GM18502 (cell line): Measurements from ENCODE around the gene PRF1.
"Not testable (repeated sequence)": the region's sequence is repeated elsewhere in the genome, so short reads cannot be mapped to it uniquely, and the experiment has no call there.

Experiments used
- ATAC-seq: cut with Tn5 transposase; IDR thresholded peaks from one replicate; pipeline ENCODE4 v1.9.1; 2021; ENCODE audit warnings: mild to moderate bottlenecking; ENCODE audit not compliant: unreplicated experiment, poor library complexity

PRF1 gene

GRCh38 chr10:70618663-70619062 lies 16.1 kb upstream of the PRF1 start:
- no peak for ATAC-seq

GRCh38 chr10:70617798-70618568 lies 15.4 kb upstream of the PRF1 start:
- ATAC-seq, result no peak

- ATAC-seq, result no peak
Observed at GRCh38 chr10:70616761-70617160, 14.2 kb upstream of the PRF1 start.

- ATAC-seq, result no peak
Observed at GRCh38 chr10:70615784-70616522, 13.4 kb upstream of the PRF1 start.

- no peak for ATAC-seq
Observed at GRCh38 chr10:70615211-70615610, 12.7 kb upstream of the PRF1 start.

- not testable (repeated sequence) for ATAC-seq
Observed at GRCh38 chr10:70614364-70614763, 11.8 kb upstream of the PRF1 start.

- no peak for ATAC-seq
Observed at GRCh38 chr10:70613941-70614340, 11.4 kb upstream of the PRF1 start.

- ATAC-seq, result no peak
Observed at GRCh38 chr10:70607936-70608335, 5.4 kb upstream of the PRF1 start.

- no peak for ATAC-seq
Observed at GRCh38 chr10:70605161-70605560, 2.6 kb upstream of the PRF1 start.

- ATAC-seq, result no peak
Observed at GRCh38 chr10:70604106-70604505, 1.6 kb upstream of the PRF1 start.

- ATAC-seq, result no peak
Observed at GRCh38 chr10:70603449-70603801, 884 bp upstream of the PRF1 start.

GRCh38 chr10:70601746-70602145 lies 795 bp downstream of the PRF1 start:
- no peak for ATAC-seq

- no peak for ATAC-seq
Observed at GRCh38 chr10:70600512-70601395, 1.8 kb downstream of the PRF1 start.

- no peak for ATAC-seq
Observed at GRCh38 chr10:70599791-70600190, 2.8 kb downstream of the PRF1 start.

- no peak for ATAC-seq
Observed at GRCh38 chr10:70599319-70599718, 3.2 kb downstream of the PRF1 start.

GRCh38 chr10:70598857-70599295 lies 3.7 kb downstream of the PRF1 start:
- no peak for ATAC-seq

GRCh38 chr10:70597856-70598815 lies 4.4 kb downstream of the PRF1 start:
- ATAC-seq, result no peak

GRCh38 chr10:70596860-70597809 lies 5.4 kb downstream of the PRF1 start:
- no peak for ATAC-seq
